Measurements from ENCODE around the gene EMILIN2.

GRCh38 chr18:2895391-2895790 lies 48.6 kb downstream of the EMILIN2 start:
- TF ChIP-seq CTCF (IDR thresholded peaks at IDR 0.05; ENCODE audit: extremely low read depth in 1 of 2, insufficient read depth in 1 of 2, low read depth in 1 of 2, low read length in 2 of 2) = no peak
- TF ChIP-seq EZH2 (IDR thresholded peaks at IDR 0.05; ENCODE audit: borderline replicate concordance, low read depth, low read length, severe bottlenecking) = no peak
- no peak for TF ChIP-seq GATA2 (IDR thresholded peaks at IDR 0.05; ENCODE audit: insufficient read depth, insufficient read length, low read depth, low read length)
- TF ChIP-seq JUN (IDR thresholded peaks at IDR 0.05; ENCODE audit: borderline replicate concordance, insufficient read depth, insufficient read length, low read depth) = no peak
